ENCODE data around the gene ATG3.
"Not testable (repeated sequence)": the region's sequence is repeated elsewhere in the genome, so short reads cannot be mapped to it uniquely, and the experiment has no call there.

Gene ATG3

DNA sequence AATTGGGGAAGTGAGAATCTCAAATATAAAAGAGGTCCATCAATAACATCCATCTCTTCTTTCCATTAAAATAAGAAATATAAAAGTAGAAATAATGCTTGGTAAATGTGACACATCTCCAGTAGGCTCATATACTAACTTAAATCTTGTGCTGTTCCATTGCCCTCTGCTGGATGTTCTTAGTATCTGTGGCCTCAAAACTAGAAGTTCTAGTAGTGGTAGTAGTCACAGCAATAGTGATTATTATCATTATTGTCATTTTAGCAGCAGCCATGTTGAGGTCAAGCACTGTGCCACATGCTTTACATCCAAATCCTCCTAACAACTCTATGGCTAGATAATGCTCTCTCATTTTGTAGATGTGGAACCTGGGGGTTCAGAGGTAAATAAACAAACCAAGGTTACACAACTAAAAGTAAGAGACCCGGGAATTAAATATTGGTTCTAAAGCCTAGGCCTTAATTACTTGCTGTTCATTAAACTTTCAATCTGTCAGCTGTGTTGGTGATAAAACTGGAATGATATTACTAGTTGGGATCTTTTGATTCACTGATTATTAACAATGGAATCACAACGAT, 42.2 kb downstream of the ATG3 start:
- H3K27ac ChIP-seq, result no peak overlapping the region
- H3K4me3 ChIP-seq, result no peak overlapping the region
- no peaks in the 10 kb centered on the region for H3K27me3 ChIP-seq
- H3K36me3 ChIP-seq, result peaks cover 0 to 5% (median 3%) of the 10 kb centered on the region in 3 donors
- intact Hi-C loops (cut with DNase I; ENCODE audit: low total_unique reads), result loop anchor here (2.0 to 10.0 kb wide), 2 partner anchors 195 to 225 kb away; partner anchors contain the start of gene SLC9C1
- TF ChIP-seq, protein P1, sequence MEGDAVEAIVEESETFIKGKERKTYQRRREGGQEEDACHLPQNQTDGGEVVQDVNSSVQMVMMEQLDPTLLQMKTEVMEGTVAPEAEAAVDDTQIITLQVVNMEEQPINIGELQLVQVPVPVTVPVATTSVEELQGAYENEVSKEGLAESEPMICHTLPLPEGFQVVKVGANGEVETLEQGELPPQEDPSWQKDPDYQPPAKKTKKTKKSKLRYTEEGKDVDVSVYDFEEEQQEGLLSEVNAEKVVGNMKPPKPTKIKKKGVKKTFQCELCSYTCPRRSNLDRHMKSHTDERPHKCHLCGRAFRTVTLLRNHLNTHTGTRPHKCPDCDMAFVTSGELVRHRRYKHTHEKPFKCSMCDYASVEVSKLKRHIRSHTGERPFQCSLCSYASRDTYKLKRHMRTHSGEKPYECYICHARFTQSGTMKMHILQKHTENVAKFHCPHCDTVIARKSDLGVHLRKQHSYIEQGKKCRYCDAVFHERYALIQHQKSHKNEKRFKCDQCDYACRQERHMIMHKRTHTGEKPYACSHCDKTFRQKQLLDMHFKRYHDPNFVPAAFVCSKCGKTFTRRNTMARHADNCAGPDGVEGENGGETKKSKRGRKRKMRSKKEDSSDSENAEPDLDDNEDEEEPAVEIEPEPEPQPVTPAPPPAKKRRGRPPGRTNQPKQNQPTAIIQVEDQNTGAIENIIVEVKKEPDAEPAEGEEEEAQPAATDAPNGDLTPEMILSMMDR (IDR thresholded peaks at IDR 0.05), result peak; percentile 75 to 86
- DNase-seq, result no peak
- H3K9me3 ChIP-seq, result no peaks in the 10 kb centered on the region
- no peaks in the 10 kb centered on the region for H3K4me1 ChIP-seq

DNA sequence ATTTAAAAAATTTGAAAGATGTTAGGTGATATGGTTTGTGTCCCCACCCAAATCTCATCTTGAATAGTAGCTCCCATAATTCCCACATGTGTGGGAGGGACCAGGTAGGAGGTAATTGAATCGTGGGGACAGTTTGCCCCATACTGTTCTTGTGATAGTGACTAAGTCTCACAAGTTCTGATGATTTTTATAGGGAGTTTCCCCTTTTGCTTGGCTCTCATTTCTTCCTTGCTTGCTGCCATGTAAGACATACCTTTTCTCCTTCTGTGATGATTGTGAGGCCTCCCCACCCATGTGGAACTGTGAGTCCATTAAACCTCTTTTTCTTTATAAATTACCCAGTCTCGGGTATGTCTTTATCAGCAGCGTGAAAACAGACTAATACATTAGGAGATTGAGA, 42.8 kb downstream of the ATG3 start:
- not testable (repeated sequence) for H3K9me3 ChIP-seq, H3K4me1 ChIP-seq, H3K4me3 ChIP-seq, DNase-seq, H3K27me3 ChIP-seq, H3K36me3 ChIP-seq, H3K27ac ChIP-seq
- intact Hi-C loops (cut with DNase I; ENCODE audit: low total_unique reads), result loop anchor here (2.0 kb wide), 1 partner anchor 194 kb away; no protein-coding TSS in a partner anchor

DNA sequence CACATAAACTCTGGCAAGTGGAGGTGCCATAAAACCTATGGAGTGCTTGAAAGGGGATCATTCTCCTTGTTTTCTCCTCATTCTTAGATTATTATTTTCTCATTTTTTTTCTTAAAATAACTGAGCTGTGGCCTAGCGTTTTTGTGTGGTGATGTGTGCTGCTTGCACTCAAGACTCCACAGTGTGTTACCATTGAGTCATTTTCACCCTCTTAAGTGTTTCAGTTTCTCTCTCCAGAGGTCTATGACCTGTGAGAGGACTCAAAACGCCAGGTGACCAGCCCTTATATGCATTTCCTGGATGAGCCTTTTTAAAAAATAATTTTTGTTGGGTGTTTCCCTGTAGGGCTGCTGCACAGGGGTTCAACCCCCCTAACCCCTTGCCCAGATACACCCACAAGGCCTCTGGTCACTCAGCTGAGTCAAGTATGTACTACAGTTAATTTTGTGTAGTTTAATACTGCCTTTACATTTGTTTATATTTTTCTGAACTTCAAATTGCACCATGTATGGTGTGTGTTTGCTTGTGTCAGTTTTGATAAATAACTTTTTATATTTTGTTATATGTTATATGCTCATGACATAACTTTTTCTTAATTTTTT, 47.1 kb downstream of the ATG3 start:
- TF ChIP-seq, protein P1 (IDR thresholded peaks at IDR 0.05), result no peak
- intact Hi-C loops (cut with DNase I; ENCODE audit: low total_unique reads), result no loop called here

GRCh38 chr3:112512320-112512719, 49.4 kb downstream of the ATG3 start:
- Histone ChIP-seq H3K27me3 (no peaks in the 10 kb centered on the region), H3K27ac (no peak overlapping the region), H3K36me3 (no peaks in the 10 kb centered on the region), H3K9me3 (no peaks in the 10 kb centered on the region), H3K4me1 (peaks cover 0 to 8% (median 0%) of the 10 kb centered on the region in 4 donors), H3K4me3 (no peak overlapping the region)
- no peak for DNase-seq
- TF ChIP-seq, protein P1 (IDR thresholded peaks at IDR 0.05), result no peak
- intact Hi-C loops (cut with DNase I; ENCODE audit: low total_unique reads), result no loop called here

More for the DNA sequence above, 47.1 kb downstream of the ATG3 start:
- H3K27ac ChIP-seq, result no peak overlapping the region
- no peaks in the 10 kb centered on the region for H3K4me1 ChIP-seq
- no peak for DNase-seq
- H3K4me3 ChIP-seq, result no peak overlapping the region
- no peaks in the 10 kb centered on the region for H3K27me3 ChIP-seq
- no peaks in the 10 kb centered on the region for H3K9me3 ChIP-seq
- no peaks in the 10 kb centered on the region for H3K36me3 ChIP-seq

GRCh38 chr3:112508860-112509259, 52.9 kb downstream of the ATG3 start:
- DNase-seq, result no peak
- intact Hi-C loops (cut with DNase I; ENCODE audit: low total_unique reads), result no loop called here
- Histone ChIP-seq H3K36me3 (no peaks in the 10 kb centered on the region), H3K4me1 (peaks cover 0 to 8% (median 0%) of the 10 kb centered on the region in 4 donors), H3K27ac (peak overlapping the region in 1 of 2 donors; percentile 18), H3K9me3 (no peaks in the 10 kb centered on the region), H3K4me3 (no peak overlapping the region), H3K27me3 (no peaks in the 10 kb centered on the region)
- TF ChIP-seq, protein P1 (IDR thresholded peaks at IDR 0.05), result no peak

- peaks cover 0 to 8% (median 0%) of the 10 kb centered on the region in 4 donors for H3K4me1 ChIP-seq
- H3K27ac ChIP-seq, result no peak overlapping the region
- no peaks in the 10 kb centered on the region for H3K36me3 ChIP-seq
- H3K9me3 ChIP-seq, result no peaks in the 10 kb centered on the region
- TF ChIP-seq, protein P1 (IDR thresholded peaks at IDR 0.05), result no peak
- no peak overlapping the region for H3K4me3 ChIP-seq
- DNase-seq, result no peak
- intact Hi-C loops (cut with DNase I; ENCODE audit: low total_unique reads), result no loop called here
- no peaks in the 10 kb centered on the region for H3K27me3 ChIP-seq
Measured at GRCh38 chr3:112508261-112508660, 53.5 kb downstream of the ATG3 start.
